Peyer's patch (tissue), 4 donors: ENCODE data around the gene EML1. TPM values are rescaled to one million over a fixed set of nuclear protein-coding genes. Genes with fewer than 3 reads are reported as not detected.

Experiments
- DNase-seq, 3 donors: peaks; one replicate each; pipeline ENCODE4 v3.0.0-alpha.2; 2017 to 2019
- H3K27ac ChIP-seq, 4 donors: fragments of 200-600 bp; sonication (generic); one replicate each; pipeline ENCODE4 v1.5.1; 2016 to 2019
- H3K27me3 ChIP-seq, 2 donors: fragments of 200-600 bp; sonication (generic); one replicate each; pipeline ENCODE4 v1.5.1; 2019
- H3K36me3 ChIP-seq, 3 donors: fragments of 200-600 bp; sonication (generic); one replicate each; pipeline ENCODE4 v1.5.1; 2016 to 2019
- H3K4me1 ChIP-seq, 4 donors: fragments of 200-600 bp; sonication (generic); one replicate each; pipeline ENCODE4 v1.5.1; 2016 to 2019
- H3K4me3 ChIP-seq, 4 donors: fragments of 200-600 bp; sonication (generic); 1 replicate in 3 of 4; 2 replicates in 1 of 4; pipeline ENCODE4 v1.5.1; 2016 to 2019; ENCODE audit warnings: mild to moderate bottlenecking in 1 of 4
- H3K9me3 ChIP-seq, 4 donors: fragments of 200-600 bp; sonication (generic); one replicate each; pipeline ENCODE4 v1.5.1; 2016 to 2019; ENCODE audit warnings: mild to moderate bottlenecking in 1 of 4
- CTCF ChIP-seq, 6 experiments: fragments of 450-650 bp in 4 of 6; fragments of 200-600 bp in 2 of 6; sonication (generic) in 1 of 6; IDR thresholded peaks; one replicate each; pipeline ENCODE4 v1.5.1; 2017 to 2019; ENCODE audit warnings: antibody characterized with exemption in 6 of 6, mild to moderate bottlenecking in 3 of 6, moderate library complexity in 1 of 6
- POLR2A ChIP-seq, 2 donors: fragments of 450-650 bp; IDR thresholded peaks; one replicate each; pipeline ENCODE4 v1.5.1; 2017; ENCODE audit warnings: antibody characterized with exemption in 2 of 2, mild to moderate bottlenecking in 2 of 2, moderate library complexity in 2 of 2
- total RNA-seq, 4 donors: library from RNA; depleted of rRNA; stranded (reverse); fragments of >200 nt; gene quantifications; one replicate each; pipeline ENCODE4 v1.1.0, GENCODE V29; 2016

Gene EML1
- total RNA-seq, 4 donors from 2014 or later = 12.3 to 32.2 (median 18.9) TPM

GRCh38 chr14:99754141-99755067 is 38.8 kb upstream of the EML1 start:
- Histone ChIP-seq H3K27ac (peak overlapping the region in 1 of 4 donors; percentile 76), H3K9me3 (no peaks in the 10 kb centered on the region), H3K4me3 (no peak overlapping the region), H3K4me1 (peaks cover 0 to 60% (median 2%) of the 10 kb centered on the region in 4 donors), H3K36me3 (no peaks in the 10 kb centered on the region), H3K27me3 (no peaks in the 10 kb centered on the region)
- TF ChIP-seq CTCF (IDR thresholded peaks at IDR 0.05) (no peak), POLR2A (IDR thresholded peaks at IDR 0.05) (no peak)
- DNase-seq = peak in 1 of 3 donors; percentile 31

- Histone ChIP-seq H3K27ac (peak overlapping the region in 1 of 4 donors; percentile 76), H3K4me1 (peaks cover 0 to 54% (median 2%) of the 10 kb centered on the region in 4 donors)
These were observed 38.2 kb upstream of the EML1 start for GRCh38 chr14:99755068-99755405.

GRCh38 chr14:99755629-99756603 is 37.3 kb upstream of the EML1 start:
- no peaks in the 10 kb centered on the region for H3K27me3 ChIP-seq
- no peaks in the 10 kb centered on the region for H3K9me3 ChIP-seq
- no peak for TF ChIP-seq POLR2A (IDR thresholded peaks at IDR 0.05)
- TF ChIP-seq CTCF (IDR thresholded peaks at IDR 0.05) = no peak
- peak overlapping the region in 2 of 4 donors; percentile 41 to 76 for H3K27ac ChIP-seq
- H3K4me3 ChIP-seq = no peak overlapping the region
- H3K4me1 ChIP-seq = peaks cover 0 to 52% (median 2%) of the 10 kb centered on the region in 4 donors
- peak; percentile 28 to 80 (median 58) for DNase-seq
- no peaks in the 10 kb centered on the region for H3K36me3 ChIP-seq

More at GRCh38 chr14:99755068-99755405, 38.2 kb upstream of the EML1 start:
- TF ChIP-seq POLR2A (IDR thresholded peaks at IDR 0.05) = no peak
- TF ChIP-seq CTCF (IDR thresholded peaks at IDR 0.05) = no peak
- no peaks in the 10 kb centered on the region for H3K9me3 ChIP-seq
- DNase-seq = peak in 1 of 3 donors; percentile 15
- no peaks in the 10 kb centered on the region for H3K36me3 ChIP-seq
- H3K4me3 ChIP-seq = no peak overlapping the region
- H3K27me3 ChIP-seq = no peaks in the 10 kb centered on the region

GRCh38 chr14:99756796-99757195 is 36.4 kb upstream of the EML1 start:
- peaks cover 0 to 49% (median 2%) of the 10 kb centered on the region in 4 donors for H3K4me1 ChIP-seq
- H3K27me3 ChIP-seq = no peaks in the 10 kb centered on the region
- peak in 1 of 3 donors; percentile 37 for DNase-seq
- TF ChIP-seq POLR2A (IDR thresholded peaks at IDR 0.05) (no peak), CTCF (IDR thresholded peaks at IDR 0.05) (no peak)
- no peaks in the 10 kb centered on the region for H3K9me3 ChIP-seq
- H3K36me3 ChIP-seq = no peaks in the 10 kb centered on the region
- no peak overlapping the region for H3K4me3 ChIP-seq
- H3K27ac ChIP-seq = peak overlapping the region in 2 of 4 donors; percentile 41 to 76

- no peaks in the 10 kb centered on the region for H3K9me3 ChIP-seq
- TF ChIP-seq POLR2A (IDR thresholded peaks at IDR 0.05) = no peak
- no peak for TF ChIP-seq CTCF (IDR thresholded peaks at IDR 0.05)
- H3K36me3 ChIP-seq = no peaks in the 10 kb centered on the region
- peak overlapping the region in 2 of 4 donors; percentile 50 to 76 for H3K27ac ChIP-seq
- peak in 1 of 3 donors; percentile 21 for DNase-seq
- H3K4me1 ChIP-seq = peaks cover 0 to 44% (median 2%) of the 10 kb centered on the region in 4 donors
- H3K27me3 ChIP-seq = no peaks in the 10 kb centered on the region
- H3K4me3 ChIP-seq = no peak overlapping the region
These were observed 35.7 kb upstream of the EML1 start for GRCh38 chr14:99757331-99758070.
